Tibial nerve (tissue), 4 donors: ENCODE measurements around the gene POLD4. TPM values are rescaled to one million over a fixed set of nuclear protein-coding genes. Genes with fewer than 3 reads are reported as not detected.
A peak's percentile ranks its signal among the peaks of the same experiment; 100 is the strongest.

Experiments used
- DNase-seq, 2 donors: peaks; one replicate each; pipeline ENCODE4 v3.0.0-alpha.2; 2019; ENCODE audit warnings: low spot score in 2 of 2
- H3K27ac ChIP-seq, 4 donors: fragments of 200-600 bp; sonication (generic) in 3 of 4; one replicate each; pipeline ENCODE4 v1.5.1; 2017 to 2019; ENCODE audit warnings: mild to moderate bottlenecking in 1 of 4
- H3K27me3 ChIP-seq, 2 donors: fragments of 200-600 bp; sonication (generic) in 1 of 2; one replicate each; pipeline versions ENCODE4 v1.5.1 to v1.6.0; 2017 to 2019
- H3K36me3 ChIP-seq, 3 donors: fragments of 200-600 bp; sonication (generic); one replicate each; pipeline ENCODE4 v1.5.1; 2018 to 2019
- H3K4me1 ChIP-seq, 4 donors: fragments of 200-600 bp; sonication (generic) in 3 of 4; one replicate each; pipeline ENCODE4 v1.5.1; 2017 to 2019
- H3K4me3 ChIP-seq, 4 donors: fragments of 200-600 bp; sonication (generic) in 3 of 4; one replicate each; pipeline ENCODE4 v1.5.1; 2017 to 2019; ENCODE audit warnings: mild to moderate bottlenecking in 1 of 4, moderate library complexity in 1 of 4
- H3K9me3 ChIP-seq, 4 donors: fragments of 200-600 bp; sonication (generic) in 3 of 4; one replicate each; pipeline ENCODE4 v1.5.1; 2017 to 2019
- CTCF ChIP-seq, 5 experiments: fragments of 200-600 bp in 3 of 5; fragments of 450-650 bp in 2 of 5; sonication (generic) in 3 of 5; IDR thresholded peaks; one replicate each; pipeline ENCODE4 v1.5.1; 2016 to 2019; ENCODE audit warnings: antibody characterized with exemption in 5 of 5, mild to moderate bottlenecking in 3 of 5, moderate library complexity in 2 of 5
- EP300 ChIP-seq, 2 donors: sonication (generic); formaldehyde crosslinking; IDR thresholded peaks; one replicate each; pipeline ENCODE4 v1.6.1; 2017; ENCODE audit warnings: antibody characterized with exemption in 2 of 2, mild to moderate bottlenecking in 1 of 2
- POLR2A ChIP-seq, 2 donors: fragments of 450-650 bp; IDR thresholded peaks; one replicate each; pipeline ENCODE4 v1.6.1; 2017; ENCODE audit warnings: antibody characterized with exemption in 2 of 2, mild to moderate bottlenecking in 2 of 2, moderate library complexity in 2 of 2
- WGBS, 2 donors: methylation state at CpG; one replicate each; pipeline ENCODE4 v1.1.5; 2018; 5-methylcytosine and 5-hydroxymethylcytosine counted together
- total RNA-seq, 4 donors: library from RNA; depleted of rRNA; stranded (reverse); fragments of >200 nt; gene quantifications; one replicate each; pipeline ENCODE4 v1.1.0, GENCODE V29; 2016

POLD4 gene
- total RNA-seq, 4 donors from 2014 or later = 70.8 to 154 (median 88.5) TPM

GRCh38 chr11:67364169-67364568, 10.8 kb upstream of the POLD4 start:
- H3K36me3 ChIP-seq = peaks cover 0 to 27% (median 0%) of the 10 kb centered on the region in 3 donors
- WGBS, 2 donors = 89 to 93% methylated on average over 3 of the region's 3 CpGs
- no peaks in the 10 kb centered on the region for H3K27me3 ChIP-seq
- DNase-seq = no peak
- H3K9me3 ChIP-seq = no peaks in the 10 kb centered on the region
- no peak overlapping the region for H3K27ac ChIP-seq
- H3K4me1 ChIP-seq = peaks cover 0 to 43% (median 31%) of the 10 kb centered on the region in 4 donors
- H3K4me3 ChIP-seq = no peak overlapping the region
- TF ChIP-seq CTCF (IDR thresholded peaks at IDR 0.05) (no peak), POLR2A (IDR thresholded peaks at IDR 0.05) (no peak), EP300 (IDR thresholded peaks at IDR 0.05) (no peak)

- Histone ChIP-seq H3K27me3 (no peaks in the 10 kb centered on the region), H3K36me3 (peaks cover 0 to under 1% (median 0%) of the 10 kb centered on the region in 3 donors), H3K4me1 (peaks cover 4 to 67% (median 56%) of the 10 kb centered on the region in 4 donors), H3K9me3 (no peaks in the 10 kb centered on the region), H3K27ac (peak overlapping the region; percentile 32 to 99 (median 98)), H3K4me3 (no peak overlapping the region)
- DNase-seq = no peak
- WGBS, 2 donors = 59 to 64% methylated on average over 12 of the region's 12 CpGs
- TF ChIP-seq CTCF (IDR thresholded peaks at IDR 0.05) (no peak), POLR2A (IDR thresholded peaks at IDR 0.05) (no peak), EP300 (IDR thresholded peaks at IDR 0.05) (no peak)
Measured at GRCh38 chr11:67357831-67358670, 4.7 kb upstream of the POLD4 start.

- 7 to 11% methylated on average over 3 of the region's 3 CpGs for WGBS, 2 donors
- Histone ChIP-seq H3K4me1 (peaks cover 4 to 72% (median 64%) of the 10 kb centered on the region in 4 donors), H3K9me3 (no peaks in the 10 kb centered on the region), H3K27me3 (no peaks in the 10 kb centered on the region), H3K36me3 (no peaks in the 10 kb centered on the region), H3K4me3 (no peak overlapping the region), H3K27ac (peak overlapping the region; percentile 94 to 99 (median 98))
- peak; percentile 18 to 26 for TF ChIP-seq POLR2A (IDR thresholded peaks at IDR 0.05)
- peak in 1 of 2 donors; percentile 86 for TF ChIP-seq EP300 (IDR thresholded peaks at IDR 0.05)
- peak; percentile 91 to 96 (median 92) for TF ChIP-seq CTCF (IDR thresholded peaks at IDR 0.05)
- no peak for DNase-seq
Measured at GRCh38 chr11:67356864-67357561, 3.7 kb upstream of the POLD4 start.

DNA sequence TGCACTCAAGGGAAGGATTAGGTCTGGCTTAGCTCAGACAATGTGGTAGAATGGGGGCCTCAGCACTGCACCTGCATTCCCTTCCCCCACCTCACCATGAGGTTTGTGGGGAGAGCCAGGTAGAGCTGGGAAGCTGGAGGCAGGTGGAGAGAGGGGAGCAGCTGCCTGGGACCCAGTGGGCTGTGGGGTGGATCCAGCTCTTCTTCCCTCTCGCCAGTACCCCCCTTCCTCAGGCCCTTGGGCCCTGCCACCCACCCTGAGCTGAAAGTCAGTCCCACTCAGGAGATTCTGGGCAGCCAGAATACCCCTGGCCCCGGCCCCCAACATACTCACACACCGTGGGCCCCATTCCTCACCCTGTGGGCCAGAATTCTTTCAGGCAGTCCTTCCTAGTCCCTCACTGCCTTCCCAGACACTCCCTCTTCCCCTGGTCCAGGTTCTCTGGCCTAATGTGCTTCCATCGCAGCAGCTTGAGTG, 3.1 kb upstream of the POLD4 start:
- H3K36me3 ChIP-seq = no peaks in the 10 kb centered on the region
- no peaks in the 10 kb centered on the region for H3K9me3 ChIP-seq
- H3K4me1 ChIP-seq = peaks cover 4 to 78% (median 70%) of the 10 kb centered on the region in 4 donors
- no peak for DNase-seq
- no peak overlapping the region for H3K4me3 ChIP-seq
- 44 to 47% methylated on average over 4 of the region's 4 CpGs for WGBS, 2 donors
- no peaks in the 10 kb centered on the region for H3K27me3 ChIP-seq
- no peak for TF ChIP-seq EP300 (IDR thresholded peaks at IDR 0.05)
- no peak for TF ChIP-seq CTCF (IDR thresholded peaks at IDR 0.05)
- TF ChIP-seq POLR2A (IDR thresholded peaks at IDR 0.05) = no peak
- peak overlapping the region; percentile 94 to 99 (median 98) for H3K27ac ChIP-seq
